Measurements from ENCODE around the gene RIOK3. TPM values are rescaled to one million over a fixed set of nuclear protein-coding genes. Genes with fewer than 3 reads are reported as not detected.

Gene RIOK3
- total RNA-seq, 3 donors from 2014 or later (not counting 1 experiment from before 2014, with no cell fraction given), result 164 to 233 (median 182) TPM

- Histone ChIP-seq H3K27ac (ENCODE audit: low read length) (peak overlapping the region; percentile 7), H3K36me3 (ENCODE audit: control insufficient read depth, insufficient read depth, low read length) (no peaks in the 10 kb centered on the region), H3K9me3 (ENCODE audit: control insufficient read depth, insufficient read depth, low read length) (no peaks in the 10 kb centered on the region), H3K27me3 (ENCODE audit: control insufficient read depth, insufficient read depth, low read length) (no peaks in the 10 kb centered on the region), H3K4me1 (ENCODE audit: control insufficient read depth, insufficient read depth, low read length) (peaks cover 27% of the 10 kb centered on the region), H3K4me3 (ENCODE audit: low read length) (no peak overlapping the region)
- no peaks in the 10 kb centered on the region for H3K36me3 Mint-ChIP-seq
- no peak overlapping the region for H3K4me3 Mint-ChIP-seq
- DNase-seq (no peak), ATAC-seq (no peak)
- peak overlapping the region in 1 of 2 donors; percentile 67 for H3K27ac Mint-ChIP-seq
- peaks cover 24 to 27% of the 10 kb centered on the region in 2 donors for H3K4me1 Mint-ChIP-seq
- WGBS (ENCODE audit: insufficient coverage), result 0% methylated on average over 1 of the region's 2 CpGs
- TF ChIP-seq CTCF (IDR thresholded peaks at IDR 0.05), result no peak
- no peaks in the 10 kb centered on the region for H3K27me3 Mint-ChIP-seq (ENCODE audit: low read depth in 2 of 2)
- intact Hi-C loops (cut with micrococcal nuclease), result loop anchor here (2.0 to 5.0 kb wide), 2 partner anchors 205 to 619 kb away; no protein-coding TSS in a partner anchor
- H3K9me3 Mint-ChIP-seq, result no peaks in the 10 kb centered on the region
Measured at GRCh38 chr18:23498117-23498516, 45.0 kb downstream of the RIOK3 start.

DNA sequence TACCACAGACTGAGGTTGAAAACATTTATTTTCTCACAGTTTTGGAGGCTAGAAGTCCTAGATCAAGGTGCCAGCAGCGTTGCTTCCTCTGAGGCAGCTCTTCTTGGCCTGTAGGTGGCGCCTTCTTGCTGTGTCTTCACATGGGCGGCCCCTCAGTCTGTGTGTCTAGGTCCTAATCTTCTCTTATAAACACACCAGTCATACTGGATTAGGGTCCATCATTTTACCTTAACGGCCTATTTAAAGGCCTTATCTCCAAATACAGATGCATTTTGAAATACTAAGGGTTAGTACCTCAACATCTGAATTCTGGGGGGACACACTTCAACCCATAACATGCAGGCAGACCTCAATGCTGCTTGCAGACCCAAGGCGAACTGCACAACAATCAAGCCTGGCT lies 45.8 kb downstream of the RIOK3 start:
- Mint-ChIP-seq H3K27me3 (ENCODE audit: low read depth in 2 of 2) (no peaks in the 10 kb centered on the region), H3K36me3 (no peaks in the 10 kb centered on the region), H3K4me1 (peaks cover 28 to 29% of the 10 kb centered on the region in 2 donors), H3K4me3 (peak overlapping the region; percentile 13), H3K9me3 (no peaks in the 10 kb centered on the region), H3K27ac (peak overlapping the region; percentile 30 to 67)
- WGBS (ENCODE audit: insufficient coverage), result 25% methylated on average over 5 of the region's 5 CpGs
- Histone ChIP-seq H3K36me3 (ENCODE audit: control insufficient read depth, insufficient read depth, low read length) (no peaks in the 10 kb centered on the region), H3K27ac (ENCODE audit: low read length) (no peak overlapping the region), H3K9me3 (ENCODE audit: control insufficient read depth, insufficient read depth, low read length) (no peaks in the 10 kb centered on the region), H3K27me3 (ENCODE audit: control insufficient read depth, insufficient read depth, low read length) (no peaks in the 10 kb centered on the region), H3K4me3 (ENCODE audit: low read length) (no peak overlapping the region), H3K4me1 (ENCODE audit: control insufficient read depth, insufficient read depth, low read length) (peaks cover 28% of the 10 kb centered on the region)
- DNase-seq (peak; percentile 59 to 89), ATAC-seq (peak; percentile 47 to 66 (median 55))
- intact Hi-C loops (cut with micrococcal nuclease), result loop anchor here (1.0 to 5.0 kb wide), 3 partner anchors 88 to 618 kb away; no protein-coding TSS in a partner anchor
- TF ChIP-seq CTCF (IDR thresholded peaks at IDR 0.05), result peak; percentile 87

DNA sequence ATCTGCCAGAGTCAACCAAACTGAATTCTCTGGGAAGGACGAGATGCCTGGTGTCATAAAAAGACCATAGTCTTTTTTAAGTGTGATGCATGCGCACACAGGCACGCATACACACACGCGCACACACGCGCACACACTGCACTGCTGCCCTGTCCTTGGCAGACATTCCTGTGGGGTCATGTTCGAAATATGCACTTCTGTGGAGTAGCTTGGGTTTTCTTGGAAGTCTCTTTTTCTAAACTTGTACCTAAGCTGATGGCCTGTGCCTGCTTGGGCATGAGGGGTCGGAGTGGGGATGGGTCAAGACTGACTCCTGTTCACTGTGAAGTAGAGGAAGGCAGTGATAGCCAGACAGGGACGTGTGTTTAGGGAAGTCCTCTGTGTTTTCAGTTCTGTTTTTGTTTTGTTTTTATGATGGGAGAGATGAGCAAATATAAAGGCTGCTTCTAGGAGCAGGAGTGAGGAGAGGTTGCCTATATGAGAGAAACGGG lies 46.2 kb downstream of the RIOK3 start:
- DNase-seq (no peak), ATAC-seq (no peak)
- no peaks in the 10 kb centered on the region for H3K27me3 ChIP-seq (ENCODE audit: control insufficient read depth, insufficient read depth, low read length)
- Mint-ChIP-seq H3K9me3 (no peaks in the 10 kb centered on the region), H3K27me3 (ENCODE audit: low read depth in 2 of 2) (no peaks in the 10 kb centered on the region), H3K4me3 (peak overlapping the region; percentile 58), H3K4me1 (peaks cover 32 to 34% of the 10 kb centered on the region in 2 donors), H3K36me3 (no peaks in the 10 kb centered on the region), H3K27ac (peak overlapping the region; percentile 30 to 67)
- H3K36me3 ChIP-seq (ENCODE audit: control insufficient read depth, insufficient read depth, low read length), result no peaks in the 10 kb centered on the region
- no peak for TF ChIP-seq CTCF (IDR thresholded peaks at IDR 0.05)
- intact Hi-C loops (cut with micrococcal nuclease), result loop anchor here (1.0 to 5.0 kb wide), 3 partner anchors 88 to 618 kb away; no protein-coding TSS in a partner anchor
- H3K4me3 ChIP-seq (ENCODE audit: low read length), result no peak overlapping the region
- H3K9me3 ChIP-seq (ENCODE audit: control insufficient read depth, insufficient read depth, low read length), result no peaks in the 10 kb centered on the region
- peaks cover 33% of the 10 kb centered on the region for H3K4me1 ChIP-seq (ENCODE audit: control insufficient read depth, insufficient read depth, low read length)
- WGBS (ENCODE audit: insufficient coverage), result 55% methylated on average over 11 of the region's 11 CpGs
- H3K27ac ChIP-seq (ENCODE audit: low read length), result no peak overlapping the region

- peaks cover 47% of the 10 kb centered on the region for H3K4me1 ChIP-seq (ENCODE audit: control insufficient read depth, insufficient read depth, low read length)
- Mint-ChIP-seq H3K4me1 (peaks cover 46 to 52% of the 10 kb centered on the region in 2 donors), H3K27me3 (ENCODE audit: low read depth in 2 of 2) (no peaks in the 10 kb centered on the region)
Measured at GRCh38 chr18:23501626-23502025, 48.5 kb downstream of the RIOK3 start.

More at GRCh38 chr18:23501626-23502025, 48.5 kb downstream of the RIOK3 start:
- H3K4me3 ChIP-seq (ENCODE audit: low read length), result no peak overlapping the region
- H3K4me3 Mint-ChIP-seq, result peak overlapping the region; percentile 21
- H3K36me3 Mint-ChIP-seq, result no peaks in the 10 kb centered on the region
- H3K27ac Mint-ChIP-seq, result peak overlapping the region; percentile 26 to 94
- H3K27ac ChIP-seq (ENCODE audit: low read length), result no peak overlapping the region
- ATAC-seq (no peak), DNase-seq (no peak)
- no peak for TF ChIP-seq CTCF (IDR thresholded peaks at IDR 0.05)
- intact Hi-C loops (cut with micrococcal nuclease), result loop anchor here (2.0 to 5.0 kb wide), 2 partner anchors 49 to 71 kb away; partner anchors contain the start of gene RIOK3
- no peaks in the 10 kb centered on the region for H3K27me3 ChIP-seq (ENCODE audit: control insufficient read depth, insufficient read depth, low read length)
- no peaks in the 10 kb centered on the region for H3K9me3 Mint-ChIP-seq
- WGBS (ENCODE audit: insufficient coverage), result 98% methylated on average over 6 of the region's 6 CpGs
- H3K36me3 ChIP-seq (ENCODE audit: control insufficient read depth, insufficient read depth, low read length), result peaks cover 3% of the 10 kb centered on the region
- no peaks in the 10 kb centered on the region for H3K9me3 ChIP-seq (ENCODE audit: control insufficient read depth, insufficient read depth, low read length)
